ENCODE measurements around the gene ZNF311. TPM values are rescaled to one million over a fixed set of nuclear protein-coding genes. Genes with fewer than 3 reads are reported as not detected.

ZNF311 gene
- total and polyA plus RNA-seq, 2 of the 13 experiments (the other 11 are each of a cell fraction or from before 2014, with no cell fraction given) = not detected

- TF ChIP-seq ZZZ3 (CRISPR knock-in tag; IDR thresholded peaks at IDR 0.05; ENCODE audit: borderline replicate concordance) (peak; percentile 51; the same call in 1 of the 2 replicates), ZNF10 (CRISPR knock-in tag; IDR thresholded peaks at IDR 0.05; ENCODE audit: borderline replicate concordance, low read depth) (no peak), RARG (CRISPR knock-in tag; IDR thresholded peaks at IDR 0.05; ENCODE audit: low read depth) (no peak), ZSCAN12 (CRISPR knock-in tag; IDR thresholded peaks at IDR 0.05) (no peak; the same call in 1 of the 2 replicates), ZNF367 (CRISPR knock-in tag; IDR thresholded peaks at IDR 0.05; ENCODE audit: borderline replicate concordance) (no peak), ZSCAN22 (CRISPR knock-in tag; IDR thresholded peaks at IDR 0.05) (no peak), LCORL (IDR thresholded peaks at IDR 0.05) (no peak), LCORL (CRISPR knock-in tag; IDR thresholded peaks at IDR 0.05) (no peak; the same call in none of the 2 replicates), GTF2F1 (IDR thresholded peaks at IDR 0.05; ENCODE audit: low read length) (no peak), HNRNPH1 (optimal IDR thresholded peaks at IDR 0.05; ENCODE audit: low read depth, low read length) (no peak), ETV6 (CRISPR knock-in tag; conservative IDR thresholded peaks at IDR 0.05) (no peak), NCOR1 (IDR thresholded peaks at IDR 0.05; ENCODE audit: borderline replicate concordance, low read length) (no peak), ETS1 (CRISPR knock-in tag; IDR thresholded peaks at IDR 0.05) (peak; percentile 63; the same call in 1 of the 2 replicates), HOXA7 (CRISPR knock-in tag; IDR thresholded peaks at IDR 0.05) (no peak), ATF7-NPFF (CRISPR knock-in tag; IDR thresholded peaks at IDR 0.05; ENCODE audit: low read depth) (peak; percentile 74; the same call in 1 of the 2 replicates), ZIK1 (CRISPR knock-in tag; IDR thresholded peaks at IDR 0.05; ENCODE audit: borderline replicate concordance, low read depth) (0 out of 2 replicates have a peak, but pooled peaks have one; percentile 23), NFIB (CRISPR knock-in tag; IDR thresholded peaks at IDR 0.05; ENCODE audit: borderline replicate concordance) (no peak), RFX3 (CRISPR knock-in tag; IDR thresholded peaks at IDR 0.05) (no peak), RBAK (CRISPR knock-in tag; IDR thresholded peaks at IDR 0.05) (no peak), AGO1 (IDR thresholded peaks at IDR 0.05; ENCODE audit: low read depth, low read length, poor library complexity, severe bottlenecking) (no peak), ZNF282 (IDR thresholded peaks at IDR 0.05; ENCODE audit: partially characterized antibody) (no peak), CHD2 (IDR thresholded peaks at IDR 0.05; ENCODE audit: low read depth, low read length) (no peak), NFRKB (IDR thresholded peaks at IDR 0.05) (no peak), ZNF136 (CRISPR knock-in tag; IDR thresholded peaks at IDR 0.05; ENCODE audit: low read depth) (peak; percentile 91), SRSF9 (IDR thresholded peaks at IDR 0.05; ENCODE audit: borderline replicate concordance, insufficient read depth, low read depth, low read length, poor library complexity, severe bottlenecking) (no peak)
- TF ChIP-seq, protein P1, sequence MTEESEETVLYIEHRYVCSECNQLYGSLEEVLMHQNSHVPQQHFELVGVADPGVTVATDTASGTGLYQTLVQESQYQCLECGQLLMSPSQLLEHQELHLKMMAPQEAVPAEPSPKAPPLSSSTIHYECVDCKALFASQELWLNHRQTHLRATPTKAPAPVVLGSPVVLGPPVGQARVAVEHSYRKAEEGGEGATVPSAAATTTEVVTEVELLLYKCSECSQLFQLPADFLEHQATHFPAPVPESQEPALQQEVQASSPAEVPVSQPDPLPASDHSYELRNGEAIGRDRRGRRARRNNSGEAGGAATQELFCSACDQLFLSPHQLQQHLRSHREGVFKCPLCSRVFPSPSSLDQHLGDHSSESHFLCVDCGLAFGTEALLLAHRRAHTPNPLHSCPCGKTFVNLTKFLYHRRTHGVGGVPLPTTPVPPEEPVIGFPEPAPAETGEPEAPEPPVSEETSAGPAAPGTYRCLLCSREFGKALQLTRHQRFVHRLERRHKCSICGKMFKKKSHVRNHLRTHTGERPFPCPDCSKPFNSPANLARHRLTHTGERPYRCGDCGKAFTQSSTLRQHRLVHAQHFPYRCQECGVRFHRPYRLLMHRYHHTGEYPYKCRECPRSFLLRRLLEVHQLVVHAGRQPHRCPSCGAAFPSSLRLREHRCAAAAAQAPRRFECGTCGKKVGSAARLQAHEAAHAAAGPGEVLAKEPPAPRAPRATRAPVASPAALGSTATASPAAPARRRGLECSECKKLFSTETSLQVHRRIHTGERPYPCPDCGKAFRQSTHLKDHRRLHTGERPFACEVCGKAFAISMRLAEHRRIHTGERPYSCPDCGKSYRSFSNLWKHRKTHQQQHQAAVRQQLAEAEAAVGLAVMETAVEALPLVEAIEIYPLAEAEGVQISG (CRISPR knock-in tag; IDR thresholded peaks at IDR 0.05) = peak; percentile 98
- TF ChIP-seq, protein P2, sequence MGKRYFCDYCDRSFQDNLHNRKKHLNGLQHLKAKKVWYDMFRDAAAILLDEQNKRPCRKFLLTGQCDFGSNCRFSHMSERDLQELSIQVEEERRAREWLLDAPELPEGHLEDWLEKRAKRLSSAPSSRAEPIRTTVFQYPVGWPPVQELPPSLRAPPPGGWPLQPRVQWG (CRISPR knock-in tag; IDR thresholded peaks at IDR 0.05; ENCODE audit: borderline replicate concordance, low read depth) = no peak
Measured at GRCh38 chr6:29016559-29017427, 11.7 kb upstream of the ZNF311 start (continued).
